GM18861 (cell line): ENCODE measurements around the gene TBC1D3I.
"Not testable (repeated sequence)": the region's sequence is repeated elsewhere in the genome, so short reads cannot be mapped to it uniquely, and the experiment has no call there.

Experiments used
- ATAC-seq: cut with Tn5 transposase; IDR thresholded peaks from one replicate; pipeline ENCODE4 v1.9.1; 2021; ENCODE audit not compliant: unreplicated experiment

TBC1D3I gene

GRCh38 chr17:36207383-36207782 lies 57.0 kb downstream of the TBC1D3I start:
- ATAC-seq = not testable (repeated sequence)

GRCh38 chr17:36206486-36206821 lies 57.9 kb downstream of the TBC1D3I start:
- ATAC-seq = peak; percentile 15

GRCh38 chr17:36205637-36206485 lies 58.5 kb downstream of the TBC1D3I start:
- peak; percentile 24 for ATAC-seq

- no peak for ATAC-seq
Observed at GRCh38 chr17:36204724-36205500, 59.5 kb downstream of the TBC1D3I start.
